MM.1S (cell line): ENCODE data around the gene NINL.

Source experiments
- DNase-seq: peaks from one replicate; pipeline ENCODE4 v3.0.0-alpha.2; 2015
- H2AFZ ChIP-seq: fragments of 300-600 bp; sonication (generic); 2 replicates; pipeline ENCODE4 v1.6.0; 2016; ENCODE audit warnings: antibody characterized with exemption, low read length
- H3F3A ChIP-seq: fragments of 300-600 bp; sonication (generic); 2 replicates; pipeline ENCODE4 v1.6.1; 2016; ENCODE audit warnings: mild to moderate bottlenecking, antibody characterized with exemption, low read length, moderate library complexity, mixed read lengths; ENCODE audit not compliant: insufficient read depth
- H3K27ac ChIP-seq: fragments of 300-600 bp; sonication (generic); 2 replicates; pipeline ENCODE4 v1.5.1; 2016; ENCODE audit warnings: mild to moderate bottlenecking, low read length
- H3K27me3 ChIP-seq: fragments of 300-600 bp; sonication (generic); replicated peaks from 2 replicates; pipeline ENCODE4 v1.6.0; 2016; ENCODE audit warnings: low read length; ENCODE audit not compliant: insufficient read depth
- H3K36me3 ChIP-seq: fragments of 300-600 bp; sonication (generic); replicated peaks from 2 replicates; pipeline ENCODE4 v1.6.1; 2016; ENCODE audit warnings: mild to moderate bottlenecking, low read length, mixed read lengths; ENCODE audit not compliant: insufficient read depth
- H3K4me1 ChIP-seq: fragments of 300-600 bp; sonication (generic); 2 replicates; pipeline ENCODE4 v1.6.1; 2016; ENCODE audit warnings: low read length, mixed read lengths
- H3K4me2 ChIP-seq: fragments of 300-600 bp; sonication (generic); 2 replicates; pipeline ENCODE4 v1.6.0; 2016; ENCODE audit warnings: low read depth, low read length
- H3K4me3 ChIP-seq: fragments of 300-600 bp; sonication (generic); 2 replicates; pipeline ENCODE4 v1.5.1; 2016; ENCODE audit warnings: low read length, mixed read lengths
- H3K79me2 ChIP-seq: fragments of 300-600 bp; sonication (generic); 2 replicates; pipeline ENCODE4 v1.6.1; 2016; ENCODE audit warnings: mixed run types, low read length, mixed read lengths
- H3K9ac ChIP-seq: fragments of 300-600 bp; sonication (generic); 2 replicates; pipeline ENCODE4 v1.6.1; 2016; ENCODE audit warnings: low read length, mixed read lengths
- H3K9me2 ChIP-seq: fragments of 300-600 bp; sonication (generic); replicated peaks from 2 replicates; pipeline ENCODE4 v1.6.1; 2016; ENCODE audit warnings: mild to moderate bottlenecking, low read length, mixed read lengths; ENCODE audit not compliant: insufficient read depth
- H3K9me3 ChIP-seq: fragments of 300-600 bp; sonication (generic); replicated peaks from 2 replicates; pipeline ENCODE4 v1.6.1; 2016; ENCODE audit warnings: mild to moderate bottlenecking, low read length, mixed read lengths; ENCODE audit not compliant: insufficient read depth
- H4K20me1 ChIP-seq: fragments of 300-600 bp; sonication (generic); 2 replicates; pipeline ENCODE4 v1.6.1; 2016; ENCODE audit warnings: mild to moderate bottlenecking, low read length, moderate library complexity, mixed read lengths; ENCODE audit not compliant: insufficient read depth
- EZH2 ChIP-seq: fragments of 300-600 bp; sonication (generic); optimal IDR thresholded peaks from 2 replicates; pipeline ENCODE3; 2017; ENCODE audit warnings: low read depth, mild to moderate bottlenecking, antibody characterized with exemption, low read length, mixed read lengths
- EZH2phosphoT487 ChIP-seq: fragments of 300-600 bp; sonication (generic); IDR thresholded peaks from 2 replicates; pipeline ENCODE4 v1.6.1; 2018; ENCODE audit warnings: antibody characterized with exemption, low read length
- TF ChIP-seq, protein P1 (sequence below): fragments of 300-600 bp; sonication (generic); IDR thresholded peaks from 2 replicates; pipeline ENCODE4 v1.5.1; 2016; ENCODE audit warnings: antibody characterized with exemption, low read length, mixed read lengths

The NINL gene

DNA sequence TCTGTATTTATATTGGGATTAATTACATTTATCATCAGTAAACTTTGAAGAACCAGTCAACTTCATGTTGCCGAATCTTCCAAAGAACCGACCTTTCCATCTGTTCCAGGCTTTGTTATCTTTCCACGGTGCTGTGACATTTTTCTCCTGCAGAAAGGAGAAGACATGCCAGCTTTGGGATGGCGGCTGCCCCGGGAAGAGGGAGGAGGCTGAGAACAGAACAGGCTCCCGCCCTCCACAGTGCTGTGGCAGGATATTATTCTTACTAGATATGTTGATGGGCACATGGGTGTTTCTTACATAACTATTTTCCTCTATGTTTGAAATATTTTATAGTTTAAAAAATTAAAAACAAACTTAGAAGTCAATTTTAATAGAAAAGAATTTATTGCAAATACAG, 133.0 kb downstream of the NINL start:
- H3K36me3 ChIP-seq: no peaks in the 10 kb centered on the region; the same call in 1 of the 2 replicates
- H3K9ac ChIP-seq: no peak overlapping the region
- no peak overlapping the region for H3K4me3 ChIP-seq
- no peaks in the 10 kb centered on the region for H3K9me2 ChIP-seq
- H3K79me2 ChIP-seq: no peaks in the 10 kb centered on the region
- H2AFZ ChIP-seq: no peak overlapping the region
- no peaks in the 10 kb centered on the region for H3F3A ChIP-seq
- no peak overlapping the region for H3K4me2 ChIP-seq
- H3K27me3 ChIP-seq: no peaks in the 10 kb centered on the region
- H3K9me3 ChIP-seq: no peaks in the 10 kb centered on the region
- no peak for DNase-seq
- H3K27ac ChIP-seq: no peak overlapping the region
- no peaks in the 10 kb centered on the region for H4K20me1 ChIP-seq
- H3K4me1 ChIP-seq: no peaks in the 10 kb centered on the region
- no peak for TF ChIP-seq EZH2phosphoT487

DNA sequence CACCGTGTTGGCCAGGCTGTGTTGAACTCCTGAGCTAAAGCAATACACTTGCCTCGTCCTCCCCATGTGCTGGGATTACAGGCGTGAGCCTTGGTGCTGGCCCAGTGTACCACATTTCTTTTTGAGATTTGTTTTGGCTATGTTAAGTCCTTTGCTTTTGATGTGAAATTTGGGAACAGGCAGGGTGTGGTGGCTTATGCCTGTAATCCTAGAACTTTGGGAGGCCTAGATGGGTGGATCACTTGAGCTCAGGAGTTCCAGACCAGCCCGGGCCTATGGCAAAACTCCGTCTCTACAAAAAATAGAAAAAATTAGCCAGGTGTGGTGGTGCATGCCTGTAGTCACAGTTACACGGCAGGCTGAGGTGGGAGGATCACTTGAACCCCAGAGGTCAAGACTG, 137.7 kb downstream of the NINL start:
- Histone ChIP-seq H3K4me3 (no peak overlapping the region), H2AFZ (no peak overlapping the region), H3F3A (no peaks in the 10 kb centered on the region), H3K9me2 (no peaks in the 10 kb centered on the region), H3K27ac (no peak overlapping the region), H3K9ac (no peak overlapping the region), H3K9me3 (no peaks in the 10 kb centered on the region), H3K79me2 (no peaks in the 10 kb centered on the region), H3K36me3 (peaks cover 4% of the 10 kb centered on the region; the same call in 1 of the 2 replicates), H3K27me3 (no peaks in the 10 kb centered on the region), H3K4me1 (no peaks in the 10 kb centered on the region), H3K4me2 (no peak overlapping the region), H4K20me1 (no peaks in the 10 kb centered on the region)
- TF ChIP-seq EZH2phosphoT487: no peak
- DNase-seq: no peak

DNA sequence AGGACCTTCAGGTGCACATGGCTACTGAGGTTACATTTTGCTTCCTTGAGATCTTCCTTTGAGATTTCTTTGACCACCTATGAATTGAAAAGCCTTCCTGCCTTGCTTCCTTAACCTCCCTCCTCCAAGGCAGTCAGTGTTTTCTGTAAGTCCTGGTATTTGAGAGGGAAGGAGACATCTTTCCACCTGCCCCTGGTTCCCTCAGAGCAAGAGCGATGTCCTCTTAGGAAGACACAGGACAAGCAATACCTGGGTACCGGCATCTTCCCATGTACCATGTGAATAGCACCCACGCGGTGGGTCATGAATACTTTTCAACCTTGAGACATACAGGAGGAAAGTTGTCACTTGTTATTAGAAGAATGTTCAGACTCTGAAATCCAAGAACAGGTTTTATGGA, 140.8 kb downstream of the NINL start:
- Histone ChIP-seq H3K4me1 (0 out of 2 replicates have a peak, but pooled peaks cover 1% of the 10 kb centered on the region), H3K9me2 (no peaks in the 10 kb centered on the region), H3K79me2 (no peaks in the 10 kb centered on the region), H3F3A (no peaks in the 10 kb centered on the region), H3K27me3 (no peaks in the 10 kb centered on the region), H3K27ac (no peak overlapping the region), H3K4me2 (no peak overlapping the region), H3K9ac (no peak overlapping the region), H4K20me1 (no peaks in the 10 kb centered on the region), H3K9me3 (no peaks in the 10 kb centered on the region), H2AFZ (no peak overlapping the region), H3K36me3 (peaks cover 4% of the 10 kb centered on the region; the same call in 1 of the 2 replicates), H3K4me3 (no peak overlapping the region)
- DNase-seq: no peak
- TF ChIP-seq EZH2: no peak

DNA sequence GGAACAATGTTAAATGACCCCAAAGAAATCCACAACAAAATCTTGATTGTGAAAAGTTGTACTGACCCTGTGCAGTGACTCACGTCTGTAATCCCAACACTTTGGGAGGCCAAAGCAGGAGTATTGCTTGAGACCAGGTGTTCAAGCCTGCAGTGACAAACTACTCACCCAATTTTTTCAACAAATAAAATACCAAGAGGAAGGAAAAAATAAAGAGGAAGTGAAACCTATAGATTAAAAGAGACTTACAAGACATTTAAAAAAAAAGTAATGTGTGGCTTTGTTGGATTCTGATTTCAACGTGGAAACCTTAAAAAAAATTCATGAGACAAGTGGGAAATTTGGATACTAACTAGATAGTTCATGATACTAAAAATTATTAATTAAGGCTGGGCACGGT, 146.0 kb downstream of the NINL start:
- H3K9me2 ChIP-seq: no peaks in the 10 kb centered on the region
- no peak overlapping the region for H3K4me2 ChIP-seq
- TF ChIP-seq, protein P1, sequence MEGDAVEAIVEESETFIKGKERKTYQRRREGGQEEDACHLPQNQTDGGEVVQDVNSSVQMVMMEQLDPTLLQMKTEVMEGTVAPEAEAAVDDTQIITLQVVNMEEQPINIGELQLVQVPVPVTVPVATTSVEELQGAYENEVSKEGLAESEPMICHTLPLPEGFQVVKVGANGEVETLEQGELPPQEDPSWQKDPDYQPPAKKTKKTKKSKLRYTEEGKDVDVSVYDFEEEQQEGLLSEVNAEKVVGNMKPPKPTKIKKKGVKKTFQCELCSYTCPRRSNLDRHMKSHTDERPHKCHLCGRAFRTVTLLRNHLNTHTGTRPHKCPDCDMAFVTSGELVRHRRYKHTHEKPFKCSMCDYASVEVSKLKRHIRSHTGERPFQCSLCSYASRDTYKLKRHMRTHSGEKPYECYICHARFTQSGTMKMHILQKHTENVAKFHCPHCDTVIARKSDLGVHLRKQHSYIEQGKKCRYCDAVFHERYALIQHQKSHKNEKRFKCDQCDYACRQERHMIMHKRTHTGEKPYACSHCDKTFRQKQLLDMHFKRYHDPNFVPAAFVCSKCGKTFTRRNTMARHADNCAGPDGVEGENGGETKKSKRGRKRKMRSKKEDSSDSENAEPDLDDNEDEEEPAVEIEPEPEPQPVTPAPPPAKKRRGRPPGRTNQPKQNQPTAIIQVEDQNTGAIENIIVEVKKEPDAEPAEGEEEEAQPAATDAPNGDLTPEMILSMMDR: no peak
- no peak for TF ChIP-seq EZH2phosphoT487
- no peak for TF ChIP-seq EZH2
- H3K27me3 ChIP-seq: no peaks in the 10 kb centered on the region
- no peak overlapping the region for H3K4me3 ChIP-seq
- peaks cover 6% of the 10 kb centered on the region for H3F3A ChIP-seq
- H3K9me3 ChIP-seq: no peaks in the 10 kb centered on the region
- H3K27ac ChIP-seq: peak overlapping the region; percentile 54; the same call in 1 of the 2 replicates
- no peak overlapping the region for H3K9ac ChIP-seq
- H3K36me3 ChIP-seq: no peaks in the 10 kb centered on the region
- peaks cover 13% of the 10 kb centered on the region; the same call in 1 of the 2 replicates for H3K4me1 ChIP-seq
- DNase-seq: peak; percentile 27
- no peaks in the 10 kb centered on the region for H3K79me2 ChIP-seq
- H4K20me1 ChIP-seq: no peaks in the 10 kb centered on the region
- H2AFZ ChIP-seq: no peak overlapping the region

DNA sequence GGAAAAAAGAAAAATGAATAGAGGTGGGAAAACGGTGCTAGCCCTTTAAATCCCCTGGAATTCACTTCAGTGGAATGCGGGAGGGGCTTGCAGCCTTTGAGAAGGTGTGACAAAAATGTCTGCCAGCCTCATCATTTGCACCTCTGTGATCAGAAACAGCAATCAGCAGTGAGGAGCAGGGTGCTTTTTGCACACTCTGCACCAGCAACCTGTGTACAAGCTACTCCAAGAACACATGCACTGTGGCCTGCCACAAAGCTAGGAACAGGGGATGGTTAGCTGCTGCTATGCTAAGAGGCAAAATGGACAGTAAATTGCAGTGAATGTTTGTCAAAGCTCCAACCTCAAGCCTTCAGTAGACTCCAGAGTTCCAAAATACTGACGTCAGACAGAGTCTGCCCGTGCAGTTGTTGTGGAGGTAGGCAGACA, 148.2 kb downstream of the NINL start:
- Histone ChIP-seq H3K4me2 (no peak overlapping the region), H3K27me3 (no peaks in the 10 kb centered on the region), H3K36me3 (no peaks in the 10 kb centered on the region), H3K27ac (no peak overlapping the region), H2AFZ (no peak overlapping the region), H3K79me2 (no peaks in the 10 kb centered on the region), H3F3A (peaks cover 6% of the 10 kb centered on the region), H3K4me1 (peaks cover 13% of the 10 kb centered on the region; the same call in 1 of the 2 replicates), H4K20me1 (no peaks in the 10 kb centered on the region), H3K4me3 (no peak overlapping the region), H3K9me3 (no peaks in the 10 kb centered on the region), H3K9ac (no peak overlapping the region), H3K9me2 (no peaks in the 10 kb centered on the region)
- DNase-seq: no peak
- TF ChIP-seq EZH2phosphoT487 (no peak), EZH2 (no peak)
- TF ChIP-seq, protein P1: no peak
